AG09309 (cell line): Measurements from ENCODE around the gene GADD45G.

Source experiments
- DNase-seq: peaks from one replicate; pipeline ENCODE4 v3.0.0-alpha.2; 2010; ENCODE audit warnings: low read depth
- H3K4me3 ChIP-seq: 2 replicates; pipeline ENCODE4 v1.5.1; 2011; ENCODE audit warnings: mild to moderate bottlenecking, low read depth, low read length, moderate library complexity; ENCODE audit not compliant: control insufficient read depth
- TF ChIP-seq, protein P1 (sequence below): IDR thresholded peaks from 2 replicates; pipeline ENCODE4 v1.5.1; 2011; ENCODE audit warnings: mild to moderate bottlenecking, low read depth, low read length, inconsistent platforms; ENCODE audit not compliant: insufficient read depth, control insufficient read depth; ENCODE audit errors: missing control alignments

The GADD45G gene

DNA sequence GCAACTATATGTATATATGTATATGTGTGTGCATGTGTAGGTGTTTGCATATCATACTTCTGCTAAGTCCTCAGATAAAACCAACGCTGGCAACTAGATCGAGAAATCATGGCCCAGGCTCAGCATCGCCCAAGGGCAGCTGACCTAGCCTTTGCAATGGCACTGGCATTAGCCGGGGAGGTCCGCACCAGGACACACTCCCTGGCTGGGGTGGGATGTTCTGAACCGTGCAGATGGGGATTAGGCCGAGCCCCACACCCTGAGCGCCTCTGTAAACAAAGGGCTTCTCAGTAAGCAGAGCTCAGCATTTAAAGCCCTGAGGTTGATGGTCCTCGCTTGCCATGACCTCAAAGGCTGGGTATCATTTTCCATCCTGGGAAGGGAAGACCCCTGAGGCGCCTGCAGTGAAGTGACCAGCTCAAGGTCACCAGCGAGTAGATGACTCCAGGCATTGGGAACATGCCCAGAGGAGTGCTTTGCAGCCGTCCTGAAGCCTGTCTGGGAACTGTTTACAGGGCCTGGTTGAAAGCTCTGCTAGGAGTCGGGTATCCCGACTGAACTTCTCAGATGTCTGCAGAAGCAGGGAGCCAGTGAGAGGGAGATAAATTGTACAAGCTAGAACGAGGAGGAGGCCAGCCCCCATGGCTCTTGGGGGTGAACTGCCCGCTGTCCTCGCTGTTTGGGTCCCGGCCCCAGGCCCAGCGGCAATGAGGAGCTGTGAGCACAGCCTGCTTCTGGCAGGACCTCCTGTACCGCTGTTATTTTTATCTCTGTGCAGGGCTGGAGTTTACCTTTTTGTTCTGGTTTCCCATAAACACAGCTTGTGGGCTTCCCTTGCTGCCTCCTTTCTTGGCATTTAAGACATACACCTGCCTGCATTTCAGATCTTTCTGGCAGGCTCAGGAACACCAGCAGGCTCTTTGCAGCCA, 18.4 kb downstream of the GADD45G start:
- TF ChIP-seq, protein P1, sequence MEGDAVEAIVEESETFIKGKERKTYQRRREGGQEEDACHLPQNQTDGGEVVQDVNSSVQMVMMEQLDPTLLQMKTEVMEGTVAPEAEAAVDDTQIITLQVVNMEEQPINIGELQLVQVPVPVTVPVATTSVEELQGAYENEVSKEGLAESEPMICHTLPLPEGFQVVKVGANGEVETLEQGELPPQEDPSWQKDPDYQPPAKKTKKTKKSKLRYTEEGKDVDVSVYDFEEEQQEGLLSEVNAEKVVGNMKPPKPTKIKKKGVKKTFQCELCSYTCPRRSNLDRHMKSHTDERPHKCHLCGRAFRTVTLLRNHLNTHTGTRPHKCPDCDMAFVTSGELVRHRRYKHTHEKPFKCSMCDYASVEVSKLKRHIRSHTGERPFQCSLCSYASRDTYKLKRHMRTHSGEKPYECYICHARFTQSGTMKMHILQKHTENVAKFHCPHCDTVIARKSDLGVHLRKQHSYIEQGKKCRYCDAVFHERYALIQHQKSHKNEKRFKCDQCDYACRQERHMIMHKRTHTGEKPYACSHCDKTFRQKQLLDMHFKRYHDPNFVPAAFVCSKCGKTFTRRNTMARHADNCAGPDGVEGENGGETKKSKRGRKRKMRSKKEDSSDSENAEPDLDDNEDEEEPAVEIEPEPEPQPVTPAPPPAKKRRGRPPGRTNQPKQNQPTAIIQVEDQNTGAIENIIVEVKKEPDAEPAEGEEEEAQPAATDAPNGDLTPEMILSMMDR, result no peak
- DNase-seq, result no peak
- H3K4me3 ChIP-seq, result no peak overlapping the region

DNA sequence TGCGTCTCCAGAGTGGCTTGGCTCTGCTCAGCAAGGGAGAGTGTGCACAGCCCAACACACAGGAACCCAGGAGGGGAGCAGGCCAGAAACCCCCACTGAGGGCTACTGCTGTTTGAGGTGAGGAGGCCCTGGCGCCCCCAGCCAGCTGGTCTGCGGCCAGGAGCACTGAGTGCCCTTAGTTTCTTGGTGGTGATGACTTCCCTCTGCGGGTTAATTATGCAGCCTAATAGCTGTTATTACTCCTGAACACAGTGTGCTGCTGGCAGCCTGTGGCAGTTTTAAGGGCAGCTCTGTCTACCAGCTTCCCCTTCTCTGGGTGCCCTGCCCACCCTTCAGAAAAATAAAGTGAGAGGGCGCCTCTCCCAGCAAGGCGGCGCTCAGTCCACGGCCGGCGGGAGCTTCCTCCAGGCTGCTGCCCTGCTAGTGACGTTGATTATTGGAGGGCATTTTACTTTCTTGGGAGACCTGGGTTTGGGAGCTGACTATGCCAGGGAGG, 19.2 kb downstream of the GADD45G start:
- H3K4me3 ChIP-seq, result no peak overlapping the region
- DNase-seq, result no peak
- TF ChIP-seq, protein P1, result no peak

DNA sequence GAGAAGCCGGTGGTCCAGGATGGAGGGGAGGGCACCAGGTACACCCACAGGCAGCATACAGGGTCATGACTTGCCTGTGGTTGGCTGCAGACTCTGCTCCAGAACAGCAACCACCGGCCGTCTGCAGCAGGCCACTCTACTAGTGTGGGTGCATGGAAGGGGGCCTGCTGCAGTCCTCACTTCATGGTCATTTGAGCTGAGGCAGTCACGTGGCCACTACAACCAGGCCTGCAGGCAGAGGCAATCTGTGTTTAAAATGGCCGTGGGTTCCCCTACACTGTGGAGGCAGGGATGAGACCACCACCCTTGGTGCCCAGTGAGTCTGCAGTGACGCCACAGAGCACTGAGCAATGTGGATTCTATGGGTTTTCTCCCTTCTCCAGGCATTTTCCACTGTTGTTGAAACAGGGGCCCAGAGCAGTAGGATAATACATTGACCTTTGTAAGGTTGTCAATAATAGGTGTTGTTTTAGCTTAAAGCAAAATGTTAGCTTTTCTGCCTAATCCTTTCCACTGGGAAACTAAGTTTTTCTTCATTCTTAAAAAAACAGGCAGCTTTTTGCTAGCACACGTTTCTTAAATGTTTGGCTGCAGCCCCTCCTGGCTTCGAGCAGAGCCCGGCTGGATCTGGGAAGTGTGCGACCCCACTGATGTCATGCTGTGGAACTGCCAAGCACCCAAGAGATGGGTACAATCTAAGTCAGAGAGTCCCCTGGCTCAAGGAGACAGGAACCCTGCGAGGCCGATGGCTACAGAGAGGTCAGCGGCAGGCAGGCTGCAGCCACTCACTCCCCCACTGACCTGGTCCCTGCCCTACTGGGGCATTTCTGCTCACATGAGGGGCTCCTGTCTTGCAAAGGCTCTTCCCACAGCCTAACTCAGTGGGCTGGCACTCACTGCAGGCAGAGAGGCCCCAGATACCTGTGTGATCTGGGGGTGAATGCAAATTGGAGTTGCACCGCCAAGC, 21.2 kb downstream of the GADD45G start:
- H3K4me3 ChIP-seq, result no peak overlapping the region
- TF ChIP-seq, protein P1, result no peak
- no peak for DNase-seq

DNA sequence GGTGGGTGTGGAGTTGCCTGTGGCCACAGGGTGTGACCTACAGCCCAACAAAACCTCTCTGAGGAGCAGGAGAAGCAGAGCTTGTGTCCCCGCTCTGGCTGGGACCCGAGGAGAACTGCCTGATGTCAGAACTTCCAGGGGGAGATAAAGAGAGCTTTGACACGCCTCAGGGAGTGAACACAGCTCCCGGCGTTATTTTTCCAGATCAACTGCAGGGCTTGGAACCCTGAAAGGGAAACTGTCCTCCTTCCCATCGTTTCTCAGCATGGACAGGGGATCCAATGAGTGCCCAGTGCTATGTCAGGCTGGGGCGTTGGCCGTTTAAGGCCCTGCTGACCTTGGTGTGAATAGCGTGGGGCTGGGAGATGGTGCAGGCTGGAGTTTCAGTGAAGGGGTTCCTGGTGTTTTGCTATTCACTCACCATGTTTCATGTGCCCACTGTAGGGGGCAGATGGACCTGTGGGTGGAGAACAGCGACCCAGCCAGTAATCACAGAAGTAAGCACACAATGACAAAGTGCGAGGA, 22.0 kb downstream of the GADD45G start:
- TF ChIP-seq, protein P1, result no peak
- H3K4me3 ChIP-seq, result no peak overlapping the region
- no peak for DNase-seq

DNA sequence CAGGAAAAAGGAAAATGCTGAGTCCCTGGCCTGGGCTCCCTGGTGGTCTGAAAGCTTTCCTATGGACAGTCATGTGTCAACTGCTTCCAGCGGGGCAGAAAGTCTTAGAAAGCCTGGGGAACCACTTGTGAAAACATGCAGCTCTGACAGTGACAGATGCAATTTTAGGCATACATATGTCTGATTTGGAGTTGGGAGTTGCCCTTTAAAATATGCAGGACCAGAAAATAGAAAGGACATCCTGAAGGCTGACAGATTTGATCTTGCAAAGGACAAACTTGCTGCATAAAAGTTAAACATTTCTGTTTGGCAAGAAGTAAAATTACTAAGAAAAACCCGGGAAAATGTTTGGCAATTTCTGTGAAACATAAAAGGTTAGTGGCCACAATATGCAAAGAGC, 23.8 kb downstream of the GADD45G start:
- DNase-seq, result no peak
- TF ChIP-seq, protein P1, result no peak
- H3K4me3 ChIP-seq, result no peak overlapping the region

DNA sequence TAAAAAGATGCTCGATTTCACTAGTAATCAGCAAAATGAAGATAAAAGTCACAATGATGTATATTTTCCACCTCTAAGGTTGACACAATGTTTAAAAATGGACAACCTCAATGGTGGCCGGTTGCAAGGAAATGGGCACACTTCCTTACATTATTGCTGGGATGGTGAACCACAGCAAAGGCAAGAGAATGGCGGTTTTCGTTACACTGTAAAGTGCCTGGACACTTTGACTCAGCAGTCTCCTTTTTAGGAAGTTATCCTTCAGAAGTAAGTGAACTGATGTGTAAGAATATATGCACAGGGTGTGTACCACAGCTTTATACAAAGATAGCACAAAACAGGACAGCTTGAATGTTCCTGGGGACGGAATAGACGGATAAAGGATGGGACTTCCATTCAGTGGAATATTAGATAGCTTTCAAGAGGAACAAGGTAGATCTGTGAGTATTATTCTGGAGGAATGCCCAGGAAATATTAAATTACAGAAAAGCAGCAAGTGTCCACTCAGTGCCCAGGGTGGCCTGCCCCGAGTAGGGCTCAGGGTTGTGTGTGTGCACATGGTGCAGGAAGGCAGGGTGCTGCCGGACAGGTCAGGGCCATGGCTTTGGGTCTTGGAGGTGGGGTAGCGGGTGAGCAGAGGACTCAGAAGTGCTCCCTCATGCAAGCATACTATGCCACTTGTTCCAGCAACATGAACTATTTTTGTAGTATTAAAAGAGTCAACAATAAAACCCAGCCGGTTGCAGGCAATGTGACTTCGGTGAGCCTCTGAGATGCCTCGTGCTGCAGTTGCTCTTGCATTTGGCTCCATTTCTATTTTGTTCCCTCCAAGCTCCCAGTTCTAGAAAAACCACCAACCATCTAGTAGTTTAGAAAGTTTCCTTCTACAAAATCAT, 24.5 kb downstream of the GADD45G start:
- TF ChIP-seq, protein P1, result no peak
- no peak for DNase-seq
- no peak overlapping the region for H3K4me3 ChIP-seq
